NCI-H2107 (cell line): ENCODE measurements around the gene TP53TG5.
A peak's percentile ranks its signal among the peaks of the same experiment; 100 is the strongest.
"Not testable (repeated sequence)": the region's sequence is repeated elsewhere in the genome, so short reads cannot be mapped to it uniquely, and the experiment has no call there.

ENCODE experiments used
- DNase-seq: peaks from one replicate; lab custom pipeline; 2025; lab: John Stamatoyannopoulos, UW

The TP53TG5 gene

DNA sequence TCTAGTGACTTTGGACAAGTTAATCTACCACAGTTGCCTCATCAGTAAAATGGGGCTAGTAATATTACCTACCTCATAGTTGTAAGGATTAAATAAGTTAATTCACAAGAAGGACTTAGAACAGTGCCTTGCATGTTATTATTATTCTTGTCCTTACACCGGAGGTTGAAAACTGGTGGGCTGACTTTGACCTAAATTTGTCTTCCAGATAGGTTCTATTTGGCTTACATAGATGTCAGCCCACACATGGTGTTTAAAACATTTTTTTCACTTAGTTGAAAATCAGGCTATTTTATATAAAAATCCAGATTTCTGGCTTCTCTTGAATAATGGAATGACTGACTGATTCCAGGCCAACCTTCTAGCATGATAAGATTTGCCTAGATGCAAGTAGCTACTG lies 11.9 kb downstream of the TP53TG5 start:
- DNase-seq = no peak

DNA sequence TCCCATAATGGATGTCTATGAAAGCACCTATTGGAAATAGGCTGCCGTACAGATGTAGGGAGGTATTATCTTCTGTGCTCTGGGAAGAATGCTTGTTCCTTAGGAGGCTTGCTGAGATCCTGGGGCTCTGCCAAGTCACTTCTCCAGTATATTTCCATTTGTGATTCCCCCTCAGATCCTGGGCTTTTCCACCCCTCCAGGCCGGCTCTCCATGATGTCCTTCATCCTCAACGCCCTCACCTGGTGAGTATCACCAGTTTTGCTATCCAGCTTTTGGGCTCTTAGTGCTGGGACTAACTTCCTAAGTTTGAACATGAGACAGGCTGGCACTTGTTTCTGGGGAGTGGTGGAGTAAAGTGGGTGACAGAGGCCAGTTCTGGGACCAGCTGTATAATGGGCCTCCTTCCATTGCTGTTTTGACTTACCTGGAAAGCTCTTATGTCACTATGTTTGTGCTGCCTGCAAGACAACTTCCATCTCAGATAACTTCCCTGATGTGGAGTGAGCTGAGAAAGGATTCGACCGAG lies 12.6 kb downstream of the TP53TG5 start:
- DNase-seq = no peak

- DNase-seq = no peak
Observed at GRCh38 chr20:45363611-45364492, 14.3 kb downstream of the TP53TG5 start.

DNA sequence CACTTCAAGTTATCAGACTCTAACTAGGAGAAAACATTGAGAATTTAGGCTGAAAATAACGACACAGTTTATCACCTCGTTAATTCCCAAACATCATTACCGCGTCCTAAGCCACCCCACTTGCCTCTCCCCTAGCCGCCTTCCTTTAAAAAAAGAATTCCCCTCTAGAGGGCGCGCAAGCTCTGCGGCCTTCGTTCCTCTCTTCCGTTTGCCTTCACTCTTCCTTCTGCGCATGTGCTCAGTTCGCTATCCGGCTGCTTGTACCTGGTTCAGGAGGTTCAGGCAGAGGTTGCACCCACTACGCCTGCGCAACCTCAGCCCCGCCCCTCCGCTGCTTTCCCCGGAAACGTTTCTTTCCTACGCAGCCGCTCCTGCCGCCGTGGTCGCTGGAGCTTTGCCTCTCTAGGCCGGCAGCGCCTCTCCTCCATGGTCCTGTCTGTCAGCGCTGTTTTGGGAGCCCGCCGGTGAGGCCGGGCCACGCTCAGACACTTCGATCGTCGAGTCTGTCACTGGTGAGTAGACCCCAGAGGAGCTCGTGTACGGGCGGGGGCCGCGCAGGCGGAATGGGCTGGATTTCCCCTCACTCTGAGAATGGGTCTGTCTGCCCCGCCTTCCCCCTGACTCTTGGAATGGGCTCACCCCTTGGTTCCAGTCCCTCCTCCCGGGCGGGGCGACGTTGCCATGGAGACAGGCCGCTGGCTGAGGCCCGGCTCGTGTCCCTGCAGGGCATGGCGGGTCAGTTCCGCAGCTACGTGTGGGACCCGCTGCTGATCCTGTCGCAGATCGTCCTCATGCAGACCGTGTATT lies 15.1 kb downstream of the TP53TG5 start, which contains the start of gene SYS1:
Gene SYS1 (plus strand): TSS at position 353 of the 807 bp plus-strand sequence. CDS start 376 bp downstream, at position 729.
- peak; percentile 86 for DNase-seq

- no peak for DNase-seq
Observed at GRCh38 chr20:45361793-45362192, 16.3 kb downstream of the TP53TG5 start.

GRCh38 chr20:45359406-45360148 lies 18.5 kb downstream of the TP53TG5 start:
- DNase-seq = no peak

DNA sequence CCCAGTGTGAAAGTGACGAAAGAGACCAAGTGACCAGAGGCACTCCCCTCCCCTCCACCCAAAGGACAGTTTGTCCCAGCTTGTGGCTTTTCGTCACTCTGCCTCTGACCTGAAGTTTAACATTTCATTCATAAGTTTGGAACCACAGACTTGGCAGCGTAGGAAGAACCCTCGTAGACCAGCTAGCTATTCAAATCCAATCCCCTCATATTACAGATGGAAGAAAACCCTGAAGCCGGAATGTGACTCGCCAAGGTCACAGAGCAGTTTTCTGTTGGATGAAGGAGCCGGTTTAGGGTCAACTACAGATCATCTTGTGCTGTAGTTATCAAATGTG lies 19.1 kb downstream of the TP53TG5 start:
- no peak for DNase-seq

- DNase-seq = no peak
Observed at GRCh38 chr20:45358282-45359068, 19.6 kb downstream of the TP53TG5 start.

- no peak for DNase-seq
Observed at GRCh38 chr20:45355209-45356084, 22.7 kb downstream of the TP53TG5 start.

- DNase-seq = no peak
Observed at GRCh38 chr20:45354423-45355208, 23.5 kb downstream of the TP53TG5 start.

- DNase-seq = no peak
Observed at GRCh38 chr20:45353746-45354145, 24.4 kb downstream of the TP53TG5 start.

DNA sequence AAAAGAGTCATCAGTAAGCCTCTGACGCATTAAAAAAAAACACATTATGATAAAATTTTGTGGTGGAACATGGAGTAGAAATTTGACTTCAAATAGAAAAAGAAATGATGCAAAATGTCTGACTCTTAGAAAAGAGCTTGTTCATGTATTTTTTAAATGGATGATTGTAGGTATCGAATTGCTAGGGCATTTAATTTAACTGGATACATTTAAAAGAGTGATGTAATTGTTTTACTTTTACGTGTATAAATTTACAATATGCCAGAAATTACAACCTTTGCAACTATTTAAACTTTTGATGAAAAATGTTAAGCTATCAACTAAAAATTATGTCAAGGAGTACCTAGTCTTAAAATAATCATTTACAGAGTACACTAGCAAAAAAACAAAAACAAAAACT lies 25.4 kb downstream of the TP53TG5 start:
- no peak for DNase-seq

DNA sequence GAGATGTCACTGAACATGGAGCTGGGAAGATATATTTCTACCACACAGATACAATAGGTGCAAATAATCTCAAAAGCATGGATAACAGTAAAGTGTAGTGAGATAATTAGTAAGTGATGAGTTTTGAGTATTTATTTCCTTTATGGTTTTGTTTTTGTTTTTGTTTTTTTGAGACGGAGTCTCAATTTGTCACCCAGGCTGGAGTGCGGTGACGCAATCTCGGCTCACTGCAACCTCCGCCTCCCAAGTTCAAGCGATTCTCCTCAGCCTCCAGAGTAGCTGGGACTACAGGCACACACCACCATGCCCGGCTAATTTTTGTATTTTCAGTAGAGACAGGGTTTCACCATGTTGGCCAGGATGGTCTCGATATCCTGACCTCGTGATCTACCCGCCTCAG lies 27.3 kb downstream of the TP53TG5 start:
- DNase-seq = not testable (repeated sequence)

GRCh38 chr20:45350217-45350616 lies 27.9 kb downstream of the TP53TG5 start:
- no peak for DNase-seq

DNA sequence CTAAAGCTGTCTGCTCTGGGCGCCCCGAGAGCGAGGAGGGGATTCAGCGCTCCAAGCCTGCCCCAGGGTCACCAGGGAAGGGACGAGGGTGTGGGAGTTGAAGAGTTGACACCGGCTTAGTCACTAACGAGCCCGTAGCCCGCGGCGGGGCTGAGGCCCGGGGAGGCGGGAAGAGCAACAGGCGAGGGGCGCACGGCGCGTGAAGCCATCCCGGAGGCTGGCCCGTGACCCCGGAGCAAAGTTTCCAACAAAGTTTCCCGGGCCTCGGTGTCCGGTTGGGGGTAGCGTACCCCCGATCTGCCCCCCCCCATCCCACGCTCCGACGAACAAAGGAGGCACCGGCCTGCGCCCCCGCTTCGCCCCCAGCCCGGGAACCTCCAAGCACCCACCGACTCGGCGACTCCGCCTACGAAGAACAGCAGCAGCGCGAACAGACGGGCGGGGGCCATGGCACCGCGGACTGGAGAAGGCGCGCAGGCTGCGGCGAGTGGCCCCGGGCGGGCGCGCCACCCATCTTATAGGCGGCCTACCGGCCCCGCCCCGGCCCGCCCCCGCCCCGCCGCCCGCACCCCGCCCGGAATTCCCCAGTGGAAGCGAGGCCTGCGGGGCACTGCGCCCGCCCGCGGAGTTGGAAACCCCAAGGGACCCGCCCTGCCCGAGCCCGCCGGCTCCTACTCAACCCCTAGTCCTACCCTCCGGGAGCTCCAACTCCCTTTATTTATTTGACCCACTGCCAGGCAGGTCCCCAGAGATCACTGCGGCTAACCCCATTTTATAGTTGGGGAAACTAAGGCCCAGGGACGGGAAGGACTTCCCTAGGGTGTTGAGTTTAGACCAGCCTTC lies 30.0 kb downstream of the TP53TG5 start, which contains the start of gene SDC4:
Gene SDC4 (minus strand): TSS at position 489 of the 843 bp plus-strand sequence. CDS start 40 bp downstream, at position 449.
- no peak for DNase-seq

DNA sequence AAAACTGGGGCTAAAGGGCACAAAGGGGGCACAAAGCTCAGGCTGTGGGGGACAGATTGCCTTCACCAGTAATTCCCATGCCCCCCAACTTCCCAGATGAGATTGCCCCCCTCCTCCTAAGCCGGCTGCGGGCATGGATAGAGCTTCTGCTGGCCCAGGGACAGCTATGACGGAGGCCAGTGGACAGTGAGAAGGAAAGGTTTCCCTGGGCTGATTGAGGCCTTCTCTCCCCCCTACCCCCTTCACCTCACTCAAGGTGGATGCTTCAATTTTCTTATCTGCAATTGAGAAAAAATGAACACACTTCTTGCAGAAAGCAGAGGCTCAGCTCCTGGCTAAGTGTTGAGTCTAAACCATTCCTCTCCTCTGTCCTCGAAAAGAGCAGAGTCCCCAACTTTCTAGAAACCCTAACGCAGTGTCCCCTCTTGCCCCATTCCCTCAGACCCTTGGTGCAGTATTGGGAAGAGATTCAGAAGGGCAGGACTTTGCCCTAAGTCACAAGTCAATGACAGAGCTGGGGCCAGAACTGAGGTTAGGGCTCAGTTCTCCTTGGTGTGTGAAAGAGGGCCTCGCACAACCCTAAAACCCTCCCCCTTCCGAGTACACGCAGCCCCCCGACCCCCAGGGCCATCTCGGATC lies 30.7 kb downstream of the TP53TG5 start:
- DNase-seq = no peak

GRCh38 chr20:45346851-45347250 lies 31.3 kb downstream of the TP53TG5 start:
- DNase-seq = no peak

GRCh38 chr20:45346291-45346718 lies 31.8 kb downstream of the TP53TG5 start:
- DNase-seq = no peak
